ENCODE measurements around the gene GSG1L2. TPM values are rescaled to one million over a fixed set of nuclear protein-coding genes. Genes with fewer than 3 reads are reported as not detected.

The GSG1L2 gene
- total and polyA plus RNA-seq, 2 experiments from 2014 or later: not detected

DNA sequence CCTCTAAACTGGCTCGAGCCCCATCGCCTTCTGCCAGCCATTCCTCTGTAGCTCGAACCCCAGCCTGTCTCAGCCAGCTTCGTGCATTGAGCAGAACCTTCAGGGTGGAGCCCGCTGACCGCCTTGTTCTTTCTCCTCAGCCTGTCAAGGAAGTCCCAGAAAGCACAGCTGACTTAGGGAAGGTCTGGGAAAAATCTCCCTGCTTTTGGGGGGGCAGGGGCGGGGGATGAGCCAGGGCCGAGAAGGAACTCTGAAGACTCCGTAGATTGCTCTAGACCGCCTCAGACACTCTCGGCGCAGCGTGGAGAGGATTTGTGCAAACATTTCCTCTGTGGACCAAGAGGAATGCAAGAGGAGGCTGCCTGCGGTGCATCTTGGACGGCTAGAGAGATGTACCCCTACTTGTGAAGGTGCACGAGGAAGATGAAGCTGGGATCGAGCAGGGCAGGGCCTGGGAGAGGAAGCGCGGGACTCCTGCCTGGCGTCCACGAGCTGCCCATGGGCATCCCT, 3.8 kb upstream of the GSG1L2 start, which contains the start of gene GLP2R (continued):
- TF ChIP-seq ETS1 (IDR thresholded peaks at IDR 0.05): no peak
- TF ChIP-seq POLR2AphosphoS5 (IDR thresholded peaks at IDR 0.05; ENCODE audit: low read depth): no peak
- no peak for TF ChIP-seq EZH2phosphoT487 (IDR thresholded peaks at IDR 0.05; ENCODE audit: unreplicated experiment)
- TF ChIP-seq REST (IDR thresholded peaks at IDR 0.05; ENCODE audit: unreplicated experiment): no peak
- no peak for TF ChIP-seq EZH2 (IDR thresholded peaks at IDR 0.05; ENCODE audit: low read depth, unreplicated experiment)
- no peak for TF ChIP-seq JUNB (IDR thresholded peaks at IDR 0.05; ENCODE audit: unreplicated experiment)
- no peak for TF ChIP-seq ZNF331 (CRISPR knock-in tag; IDR thresholded peaks at IDR 0.05; ENCODE audit: low read depth)
- no peak for TF ChIP-seq ZNF114 (CRISPR knock-in tag; IDR thresholded peaks at IDR 0.05)

DNA sequence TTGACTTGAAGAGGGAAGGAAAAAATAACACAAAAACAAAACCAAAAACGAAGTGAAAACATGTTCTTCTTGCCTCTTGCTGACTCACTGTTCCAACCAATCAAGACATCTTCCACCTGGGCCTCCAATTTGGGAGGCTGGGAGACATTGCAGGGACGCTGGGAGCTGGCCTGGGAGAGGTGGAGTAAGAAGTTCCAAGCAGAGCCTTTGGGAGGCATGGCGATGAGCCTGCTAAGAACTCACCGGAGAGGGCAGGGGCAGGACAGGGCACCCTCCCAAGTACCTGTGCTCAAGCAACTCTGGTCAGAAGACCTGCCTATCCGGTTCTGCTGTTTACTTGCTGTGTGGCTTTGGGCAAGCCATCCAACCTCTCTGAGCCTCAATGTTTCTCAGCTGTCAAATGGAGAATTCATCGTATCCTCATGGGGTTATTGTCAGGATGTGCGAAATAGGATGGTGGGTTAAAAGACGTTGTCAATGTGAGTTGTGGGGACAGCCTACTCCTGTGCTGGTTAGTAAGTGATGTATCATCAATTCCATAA, 3.0 kb upstream of the GSG1L2 start:
- Histone ChIP-seq H3K4me2 (no peak overlapping the region), H3F3A (replicated peaks; ENCODE audit: low read depth) (no peaks in the 10 kb centered on the region), H4K20me1 (replicated peaks; ENCODE audit: insufficient read depth) (no peaks in the 10 kb centered on the region), H2AFZ (no peak overlapping the region), H3K27ac (ENCODE audit: low read depth) (no peak overlapping the region), H3K4me3 (no peak overlapping the region), H3K79me2 (replicated peaks; ENCODE audit: insufficient read depth) (no peaks in the 10 kb centered on the region), H3K36me3 (ENCODE audit: insufficient read depth) (no peaks in the 10 kb centered on the region), H3K9me2 (ENCODE audit: insufficient read depth) (no peaks in the 10 kb centered on the region), H3K4me1 (ENCODE audit: insufficient read depth) (no peaks in the 10 kb centered on the region), H3K27me3 (ENCODE audit: insufficient read depth) (no peaks in the 10 kb centered on the region)
- DNase-seq (ENCODE audit: low spot score): no peak
- Mint-ChIP-seq H3K4me1 (peaks cover 6% of the 10 kb centered on the region), H3K27ac (no peak overlapping the region), H3K36me3 (ENCODE audit: low read depth) (no peaks in the 10 kb centered on the region; the same call in 2 of the 3 replicates), H3K4me3 (no peak overlapping the region), H3K9me3 (no peaks in the 10 kb centered on the region; the same call in 2 of the 3 replicates), H3K27me3 (ENCODE audit: insufficient read depth, low read depth, poor library complexity) (peaks cover 11% of the 10 kb centered on the region)
- TF ChIP-seq STAT1 (IDR thresholded peaks at IDR 0.05; ENCODE audit: unreplicated experiment) (no peak), EZH2phosphoT487 (IDR thresholded peaks at IDR 0.05; ENCODE audit: unreplicated experiment) (no peak), POLR2AphosphoS5 (IDR thresholded peaks at IDR 0.05; ENCODE audit: low read depth) (no peak)
- ATAC-seq: no peak

All from GM23338 (cell line).